NCI-H1694 (cell line): Measurements from ENCODE around the gene C2orf42.
A peak's percentile ranks its signal among the peaks of the same experiment; 100 is the strongest.
"Not testable (repeated sequence)": the region's sequence is repeated elsewhere in the genome, so short reads cannot be mapped to it uniquely, and the experiment has no call there.

ENCODE experiments used
- DNase-seq: peaks from one replicate; lab custom pipeline; 2025; lab: John Stamatoyannopoulos, UW

Gene C2orf42

DNA sequence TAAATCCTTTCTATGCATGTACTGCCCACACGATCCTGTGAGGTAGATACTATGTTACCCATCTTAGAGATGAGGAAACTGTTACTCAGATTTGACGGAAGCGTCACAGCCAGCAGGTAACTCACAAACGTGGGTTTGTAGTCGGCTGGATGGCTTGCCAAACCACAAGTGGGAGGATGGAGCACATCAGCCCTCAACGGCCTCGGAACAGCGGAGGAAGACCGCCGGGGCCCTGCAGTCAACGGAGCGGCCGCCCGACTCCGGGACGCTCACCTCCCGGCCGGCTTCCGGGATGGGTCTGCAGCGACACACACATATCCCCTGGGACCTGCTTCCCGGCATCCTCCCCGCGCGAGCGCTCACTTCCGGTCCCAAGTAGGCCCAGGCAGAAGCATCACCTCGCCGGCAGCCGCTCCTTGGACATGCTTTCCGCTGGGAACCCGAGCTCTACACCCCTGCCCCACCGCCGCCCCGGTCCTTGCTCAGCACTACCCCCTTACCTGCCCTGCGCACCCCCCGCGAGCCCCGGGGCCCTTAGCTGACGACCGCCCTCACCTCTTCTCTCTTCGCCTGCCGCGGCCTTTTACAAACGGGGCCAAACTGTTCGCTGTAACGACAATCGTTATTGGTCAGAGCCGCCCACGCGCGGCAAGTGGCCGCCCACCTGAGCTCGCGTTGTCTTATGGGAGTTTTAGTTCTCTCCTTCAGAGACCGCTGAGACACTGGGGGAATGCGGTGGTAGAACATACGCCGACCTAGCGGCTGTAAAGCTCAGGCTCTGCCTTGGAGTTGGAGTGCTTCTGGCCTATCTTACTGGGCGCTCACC is at the start of gene C2orf42:
TSS of gene C2orf42 (minus strand) at position 602 of the 826 bp plus-strand sequence. CDS start 9,034 bp downstream, outside the sequence.
- DNase-seq: peak; percentile 97

- no peak for DNase-seq
Measured at GRCh38 chr2:70240599-70240998, 49.8 kb upstream of the C2orf42 start.

DNA sequence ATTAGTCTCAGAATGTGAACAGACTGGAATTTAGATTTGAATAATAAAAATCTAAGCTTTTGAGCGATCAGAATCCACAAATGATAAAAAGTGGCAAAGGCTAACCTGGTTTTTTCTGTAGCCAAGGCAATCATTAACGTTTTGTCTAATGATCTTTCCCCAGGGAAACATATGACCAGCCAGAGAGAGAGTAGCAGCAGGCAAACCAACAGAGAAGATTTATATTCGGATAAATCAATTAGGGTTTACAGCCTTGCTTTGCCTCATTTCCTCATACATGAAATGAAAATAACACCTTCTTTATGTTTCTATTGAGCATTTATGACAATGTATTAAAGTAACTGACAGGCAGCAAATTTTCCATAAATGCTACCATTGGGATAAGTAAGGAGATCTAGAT is 43.1 kb upstream of the C2orf42 start:
- no peak for DNase-seq

- DNase-seq: no peak
Measured at GRCh38 chr2:70226781-70227180, 36.0 kb upstream of the C2orf42 start.

DNA sequence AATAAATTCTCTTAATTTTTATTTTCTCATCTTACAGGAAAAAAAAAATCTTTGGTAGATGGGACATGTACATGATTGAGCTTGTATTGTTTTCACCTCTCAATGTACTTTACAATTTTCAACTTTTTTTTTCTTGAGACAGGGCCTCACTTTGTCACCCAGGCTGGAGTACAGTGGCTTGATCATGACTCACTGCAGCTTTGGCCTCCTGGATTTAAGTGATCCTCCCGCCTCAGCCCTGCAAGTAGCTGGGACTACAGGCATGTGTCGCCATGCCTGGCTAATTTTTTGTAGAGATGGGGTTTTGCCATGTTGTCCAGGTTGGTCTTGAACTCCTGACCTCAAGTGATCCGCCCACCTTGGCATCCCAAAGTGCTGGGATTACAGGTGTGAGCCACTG is 32.5 kb upstream of the C2orf42 start:
- DNase-seq: not testable (repeated sequence)

GRCh38 chr2:70214953-70215549 is 24.2 kb upstream of the C2orf42 start:
- DNase-seq: no peak

DNA sequence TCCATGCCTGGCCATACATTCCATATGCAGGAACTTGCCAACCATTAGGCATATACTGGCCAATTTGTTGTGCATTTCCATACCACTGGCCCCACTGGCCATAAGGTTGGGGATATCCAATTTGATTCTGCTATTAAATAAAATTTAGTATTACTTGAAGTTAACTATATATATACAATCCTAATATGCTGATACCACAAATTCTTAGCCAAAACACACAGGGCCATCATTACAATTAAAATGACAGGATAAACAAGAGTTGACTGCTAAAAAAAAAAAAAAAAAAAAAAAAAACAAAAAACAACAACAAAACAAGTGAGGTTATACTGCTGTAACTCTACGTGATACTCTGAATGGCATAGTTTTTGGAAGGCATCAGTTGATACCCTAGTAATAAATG is 23.5 kb upstream of the C2orf42 start:
- DNase-seq: no peak

GRCh38 chr2:70212298-70212932 is 21.6 kb upstream of the C2orf42 start:
- DNase-seq: no peak

DNA sequence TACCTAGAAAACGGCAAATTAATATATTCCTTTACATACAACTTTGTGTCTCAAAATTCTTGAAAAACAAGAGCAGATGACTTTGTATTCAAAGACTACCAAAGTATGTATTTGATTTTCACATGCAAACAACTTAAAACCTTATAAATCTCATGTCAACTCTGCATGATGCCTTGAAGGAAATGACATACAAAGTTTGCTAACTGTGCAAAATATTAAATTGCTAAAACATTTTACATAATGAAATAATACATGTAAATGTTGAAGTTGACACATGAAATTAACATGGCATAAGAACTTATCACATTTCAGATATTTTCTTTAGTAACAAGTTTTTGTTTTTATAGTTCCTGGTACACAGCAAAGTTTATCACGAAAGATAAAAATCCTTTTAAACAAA is 20.8 kb upstream of the C2orf42 start:
- DNase-seq: no peak

DNA sequence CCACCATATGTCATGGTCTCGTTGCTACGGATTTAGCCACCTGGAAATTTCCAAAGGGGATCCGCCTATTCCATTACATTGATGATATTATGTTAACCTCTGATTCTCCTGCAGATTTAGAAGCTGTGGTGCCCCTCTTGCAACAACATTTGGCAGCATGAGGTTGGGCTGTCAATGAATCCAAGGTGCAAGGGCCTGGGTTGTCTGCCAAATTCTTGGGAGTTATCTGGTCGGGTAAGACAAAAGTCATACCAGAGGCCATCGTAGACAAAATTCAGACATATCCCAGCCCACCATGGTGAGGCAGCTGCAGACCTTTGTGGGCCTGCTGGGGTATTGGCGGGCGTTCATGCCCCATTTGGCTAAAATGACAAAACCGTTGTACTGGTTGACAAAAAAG is 13.6 kb upstream of the C2orf42 start:
- no peak for DNase-seq

DNA sequence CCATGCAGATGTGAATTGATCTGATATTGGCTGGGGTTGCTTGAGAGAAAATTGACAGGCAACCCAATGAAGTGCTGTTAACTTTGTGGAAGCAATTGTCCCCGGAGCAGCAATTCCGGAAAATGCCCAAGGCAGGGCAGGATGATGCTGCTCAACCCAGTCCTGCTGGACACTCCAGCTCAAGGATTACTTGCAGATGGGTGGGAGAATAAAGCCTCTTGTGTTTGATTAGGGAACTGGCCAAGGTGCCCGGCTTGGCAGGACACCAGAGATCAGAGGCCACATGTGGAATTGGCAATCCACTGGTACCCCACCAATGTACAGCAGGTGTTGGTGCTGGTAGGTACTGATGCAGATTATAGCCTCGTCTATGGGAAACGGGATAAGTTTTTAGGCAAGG is 12.3 kb upstream of the C2orf42 start:
- DNase-seq: no peak

DNA sequence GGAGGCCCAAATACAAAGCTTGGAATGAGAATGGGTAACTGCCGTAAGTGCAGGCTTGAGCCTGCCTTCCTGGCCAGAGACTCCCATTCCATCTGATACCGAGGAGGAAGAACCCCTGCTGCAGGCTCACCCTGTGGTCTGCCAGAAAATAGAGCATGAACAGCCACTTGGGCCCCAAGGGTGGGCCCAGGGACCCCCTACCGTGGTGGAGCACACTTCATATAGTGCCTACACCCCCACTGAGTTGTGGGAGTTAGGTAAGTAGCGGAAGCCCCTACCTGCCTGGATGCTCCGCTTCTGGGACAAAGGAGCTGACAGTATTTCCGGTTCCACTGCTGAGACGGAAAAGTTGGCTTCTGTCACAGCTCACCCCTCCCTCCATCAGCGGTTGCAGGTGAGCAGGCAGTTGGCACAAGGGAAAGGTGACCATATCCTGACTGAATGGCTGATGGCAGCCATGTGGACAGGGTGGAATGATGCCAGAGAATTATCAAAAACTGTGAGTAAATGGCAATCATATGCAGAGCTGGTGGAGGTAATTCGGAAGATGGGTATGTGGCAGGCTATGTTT is 11.5 kb upstream of the C2orf42 start:
- DNase-seq: no peak

DNA sequence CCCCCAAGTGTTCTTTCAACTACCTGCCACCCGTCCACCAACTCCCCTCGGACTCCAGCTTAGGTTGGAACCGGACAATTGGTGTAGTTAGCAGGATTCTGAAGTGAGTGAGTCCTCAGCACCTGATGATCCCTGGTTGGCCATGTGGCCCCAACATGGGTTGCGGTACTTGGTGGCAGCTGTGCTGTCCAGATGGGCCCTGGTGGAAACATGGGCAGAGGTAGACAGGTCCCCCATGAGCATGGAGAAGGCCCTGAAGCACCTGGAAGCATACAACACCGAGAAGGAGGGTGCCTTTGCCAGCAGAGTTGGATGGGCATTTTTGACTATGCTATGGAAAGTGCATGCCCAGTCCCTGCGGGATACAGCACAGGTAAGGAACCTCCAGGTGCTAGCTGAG is 11.0 kb upstream of the C2orf42 start:
- no peak for DNase-seq

GRCh38 chr2:70201225-70201768 is 10.5 kb upstream of the C2orf42 start:
- DNase-seq: no peak

- DNase-seq: no peak
Measured at GRCh38 chr2:70199320-70199864, 8.6 kb upstream of the C2orf42 start.

- no peak for DNase-seq
Measured at GRCh38 chr2:70192516-70192915, 1.7 kb upstream of the C2orf42 start.

GRCh38 chr2:70191244-70191735 is 471 bp upstream of the C2orf42 start:
- DNase-seq: no peak

DNA sequence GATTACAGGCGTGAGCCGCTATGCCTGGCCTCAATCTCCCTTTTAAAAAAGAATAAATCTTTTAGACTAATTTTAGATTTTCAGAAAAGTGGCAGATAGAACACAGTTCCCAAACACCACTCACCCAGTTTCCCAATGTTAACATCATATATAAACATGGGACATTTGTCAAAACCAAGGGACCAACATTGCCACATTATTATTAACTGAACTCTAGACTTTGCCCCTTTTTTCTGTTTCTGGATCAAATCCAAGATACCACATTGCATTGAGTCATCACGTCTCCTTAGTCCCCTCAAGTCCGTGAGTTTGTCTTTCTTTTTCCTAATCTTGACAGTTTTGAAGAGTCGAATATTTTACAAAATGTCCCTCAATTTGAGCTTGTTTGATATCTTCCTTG is 2.4 kb downstream of the C2orf42 start:
- DNase-seq: no peak

DNA sequence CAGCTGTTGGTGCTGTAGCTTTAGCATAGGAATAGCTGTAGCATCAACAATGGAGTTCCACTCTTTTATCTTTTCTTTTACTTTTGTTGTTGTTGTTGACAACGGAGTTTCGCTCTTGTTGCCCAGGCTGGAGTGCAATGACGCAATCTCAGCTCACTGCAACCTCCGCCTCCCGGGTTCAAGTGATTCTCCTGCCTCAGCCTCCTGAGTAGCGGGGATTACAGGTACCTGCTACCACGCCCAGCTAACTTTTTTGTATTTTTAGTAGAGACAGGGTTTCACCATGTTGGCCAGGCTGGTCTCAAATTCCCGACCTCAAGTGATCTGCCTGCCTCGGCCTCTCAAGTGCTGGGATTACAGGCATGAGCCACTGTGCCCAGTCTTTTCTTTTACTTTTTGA is 3.6 kb downstream of the C2orf42 start:
- DNase-seq: not testable (repeated sequence)

DNA sequence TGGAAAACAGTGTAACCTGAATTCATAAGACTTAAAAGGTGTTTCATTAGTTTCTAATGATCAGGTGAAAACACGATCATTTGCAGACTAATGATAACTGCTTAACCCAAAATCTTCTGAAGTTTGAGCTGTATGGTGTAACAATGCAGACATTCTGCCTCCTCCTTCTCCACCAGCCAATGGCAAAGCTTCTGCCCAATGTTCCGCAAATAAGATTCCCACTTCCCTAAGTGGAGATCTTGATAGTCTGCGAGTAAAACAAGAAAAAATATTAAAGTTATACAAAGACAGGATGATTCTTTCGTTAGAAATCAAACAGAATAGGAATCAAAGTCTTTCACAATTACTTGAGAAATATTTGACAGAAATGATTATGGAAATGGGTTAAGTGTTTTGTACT is 8.1 kb downstream of the C2orf42 start:
- no peak for DNase-seq

GRCh38 chr2:70181363-70181956 is 9.4 kb downstream of the C2orf42 start:
- DNase-seq: no peak

GRCh38 chr2:70173520-70173919 is 17.3 kb downstream of the C2orf42 start:
- DNase-seq: no peak
